ENCODE data around the gene MBD3L2.
A peak's percentile ranks its signal among the peaks of the same experiment; 100 is the strongest.

Gene MBD3L2

DNA sequence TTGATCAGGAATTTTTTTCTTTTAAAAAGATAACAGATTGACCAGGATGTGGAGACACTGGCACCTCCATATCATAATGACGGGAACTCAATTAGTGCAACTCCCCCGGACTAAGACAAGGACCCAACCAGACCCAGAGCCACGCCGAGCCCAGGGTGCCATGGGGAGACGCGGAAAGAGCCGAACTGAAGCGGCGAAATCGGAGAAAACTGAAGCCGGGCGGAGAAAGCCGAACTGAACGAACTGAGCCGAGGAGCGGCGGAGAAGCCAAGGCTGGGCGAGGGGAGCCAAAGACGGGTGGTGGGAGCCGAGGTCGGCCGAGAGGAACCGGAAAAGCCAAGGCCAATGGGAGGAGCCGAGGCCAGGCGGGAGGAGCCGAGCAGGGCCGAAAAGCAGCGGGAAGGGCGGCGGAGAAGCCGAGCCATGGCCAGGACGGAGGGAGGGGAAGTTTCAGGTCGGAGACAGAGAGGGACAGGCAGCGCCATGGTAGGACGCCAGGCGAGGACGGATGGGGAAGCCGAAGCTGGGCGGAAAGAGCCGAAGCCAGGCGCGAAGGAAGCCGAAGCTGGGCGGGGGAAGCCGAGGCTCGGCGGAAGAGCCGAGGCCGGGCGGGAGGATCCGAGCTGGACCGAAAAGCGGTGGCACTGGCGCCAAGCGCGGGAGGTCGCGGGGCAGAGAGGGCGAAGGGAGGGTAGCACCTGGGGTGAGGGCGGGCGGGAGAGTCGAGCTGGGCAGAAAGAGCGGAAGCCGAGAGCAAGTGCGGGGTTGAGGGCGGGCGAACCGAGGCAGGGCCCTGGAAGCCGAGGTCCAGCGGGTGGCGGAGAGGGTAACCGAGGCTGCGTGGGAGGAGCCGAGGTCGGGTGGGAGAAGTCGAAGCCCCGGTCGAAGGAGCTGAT lies 49.8 kb downstream of the MBD3L2 start:
- no peaks in the 10 kb centered on the region for H3K9me2 ChIP-seq (replicated peaks; ENCODE audit: low read depth, low read length)
- H3K4me3 ChIP-seq (ENCODE audit: low read length, poor library complexity, severe bottlenecking), result peak overlapping the region; percentile 87
- TF ChIP-seq, protein P1, sequence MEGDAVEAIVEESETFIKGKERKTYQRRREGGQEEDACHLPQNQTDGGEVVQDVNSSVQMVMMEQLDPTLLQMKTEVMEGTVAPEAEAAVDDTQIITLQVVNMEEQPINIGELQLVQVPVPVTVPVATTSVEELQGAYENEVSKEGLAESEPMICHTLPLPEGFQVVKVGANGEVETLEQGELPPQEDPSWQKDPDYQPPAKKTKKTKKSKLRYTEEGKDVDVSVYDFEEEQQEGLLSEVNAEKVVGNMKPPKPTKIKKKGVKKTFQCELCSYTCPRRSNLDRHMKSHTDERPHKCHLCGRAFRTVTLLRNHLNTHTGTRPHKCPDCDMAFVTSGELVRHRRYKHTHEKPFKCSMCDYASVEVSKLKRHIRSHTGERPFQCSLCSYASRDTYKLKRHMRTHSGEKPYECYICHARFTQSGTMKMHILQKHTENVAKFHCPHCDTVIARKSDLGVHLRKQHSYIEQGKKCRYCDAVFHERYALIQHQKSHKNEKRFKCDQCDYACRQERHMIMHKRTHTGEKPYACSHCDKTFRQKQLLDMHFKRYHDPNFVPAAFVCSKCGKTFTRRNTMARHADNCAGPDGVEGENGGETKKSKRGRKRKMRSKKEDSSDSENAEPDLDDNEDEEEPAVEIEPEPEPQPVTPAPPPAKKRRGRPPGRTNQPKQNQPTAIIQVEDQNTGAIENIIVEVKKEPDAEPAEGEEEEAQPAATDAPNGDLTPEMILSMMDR (conservative IDR thresholded peaks at IDR 0.05; ENCODE audit: low read length), result no peak
- TF ChIP-seq EZH2phosphoT487 (IDR thresholded peaks at IDR 0.05; ENCODE audit: borderline replicate concordance), result no peak
- peaks cover 7% of the 10 kb centered on the region; the same call in 1 of the 2 replicates for H3K9me3 ChIP-seq (ENCODE audit: insufficient read depth, low read depth, low read length)
- peak overlapping the region; percentile 99 for H2AFZ ChIP-seq (ENCODE audit: low read length)
- H3K9ac ChIP-seq (ENCODE audit: low read depth, low read length, poor library complexity, severe bottlenecking), result peak overlapping the region; percentile 93
- peak overlapping the region; percentile 86 for H3K4me2 ChIP-seq (ENCODE audit: low read depth, low read length, poor library complexity, severe bottlenecking)
- H3F3A ChIP-seq (ENCODE audit: low read depth), result no peaks in the 10 kb centered on the region
- no peaks in the 10 kb centered on the region for H3K36me3 ChIP-seq (ENCODE audit: insufficient read depth, low read length)
- no peaks in the 10 kb centered on the region; the same call in 1 of the 2 replicates for H3K79me2 ChIP-seq (ENCODE audit: insufficient read depth, low read length)
- H3K27me3 ChIP-seq (ENCODE audit: insufficient read depth, low read length, poor library complexity, severe bottlenecking), result no peaks in the 10 kb centered on the region
- peaks cover 15% of the 10 kb centered on the region for H3K4me1 ChIP-seq (ENCODE audit: insufficient read depth, low read length, poor library complexity, severe bottlenecking)
- H4K20me1 ChIP-seq (ENCODE audit: insufficient read depth, low read length, poor library complexity, severe bottlenecking), result no peaks in the 10 kb centered on the region

- TF ChIP-seq, protein P1 (conservative IDR thresholded peaks at IDR 0.05; ENCODE audit: low read length), result no peak
- TF ChIP-seq EZH2phosphoT487 (IDR thresholded peaks at IDR 0.05; ENCODE audit: borderline replicate concordance), result no peak
- peak overlapping the region; percentile 87 for H3K4me3 ChIP-seq (ENCODE audit: low read length, poor library complexity, severe bottlenecking)
Observed at GRCh38 chr19:7099597-7099921, 50.4 kb downstream of the MBD3L2 start.

More at GRCh38 chr19:7099597-7099921, 50.4 kb downstream of the MBD3L2 start:
- Histone ChIP-seq H3K4me1 (ENCODE audit: insufficient read depth, low read length, poor library complexity, severe bottlenecking) (peaks cover 15% of the 10 kb centered on the region), H3K9ac (ENCODE audit: low read depth, low read length, poor library complexity, severe bottlenecking) (peak overlapping the region; percentile 93), H3K9me2 (replicated peaks; ENCODE audit: low read depth, low read length) (no peaks in the 10 kb centered on the region), H3K36me3 (ENCODE audit: insufficient read depth, low read length) (no peaks in the 10 kb centered on the region), H3K27me3 (ENCODE audit: insufficient read depth, low read length, poor library complexity, severe bottlenecking) (no peaks in the 10 kb centered on the region), H3K79me2 (ENCODE audit: insufficient read depth, low read length) (no peaks in the 10 kb centered on the region; the same call in 1 of the 2 replicates), H2AFZ (ENCODE audit: low read length) (peak overlapping the region; percentile 99), H3F3A (ENCODE audit: low read depth) (no peaks in the 10 kb centered on the region), H3K9me3 (ENCODE audit: insufficient read depth, low read depth, low read length) (peaks cover 6% of the 10 kb centered on the region; the same call in 1 of the 2 replicates), H4K20me1 (ENCODE audit: insufficient read depth, low read length, poor library complexity, severe bottlenecking) (no peaks in the 10 kb centered on the region), H3K4me2 (ENCODE audit: low read depth, low read length, poor library complexity, severe bottlenecking) (peak overlapping the region; percentile 86)

All from Loucy (cell line).